NCI-H2227 (cell line): ENCODE results near the gene ST6GALNAC5.
"Not testable (repeated sequence)": the region's sequence is repeated elsewhere in the genome, so short reads cannot be mapped to it uniquely, and the experiment has no call there.

Experiments used
- DNase-seq: peaks from one replicate; lab custom pipeline; 2025; ENCODE audit not compliant: unreplicated experiment; lab: John Stamatoyannopoulos, UW

ST6GALNAC5 gene

DNA sequence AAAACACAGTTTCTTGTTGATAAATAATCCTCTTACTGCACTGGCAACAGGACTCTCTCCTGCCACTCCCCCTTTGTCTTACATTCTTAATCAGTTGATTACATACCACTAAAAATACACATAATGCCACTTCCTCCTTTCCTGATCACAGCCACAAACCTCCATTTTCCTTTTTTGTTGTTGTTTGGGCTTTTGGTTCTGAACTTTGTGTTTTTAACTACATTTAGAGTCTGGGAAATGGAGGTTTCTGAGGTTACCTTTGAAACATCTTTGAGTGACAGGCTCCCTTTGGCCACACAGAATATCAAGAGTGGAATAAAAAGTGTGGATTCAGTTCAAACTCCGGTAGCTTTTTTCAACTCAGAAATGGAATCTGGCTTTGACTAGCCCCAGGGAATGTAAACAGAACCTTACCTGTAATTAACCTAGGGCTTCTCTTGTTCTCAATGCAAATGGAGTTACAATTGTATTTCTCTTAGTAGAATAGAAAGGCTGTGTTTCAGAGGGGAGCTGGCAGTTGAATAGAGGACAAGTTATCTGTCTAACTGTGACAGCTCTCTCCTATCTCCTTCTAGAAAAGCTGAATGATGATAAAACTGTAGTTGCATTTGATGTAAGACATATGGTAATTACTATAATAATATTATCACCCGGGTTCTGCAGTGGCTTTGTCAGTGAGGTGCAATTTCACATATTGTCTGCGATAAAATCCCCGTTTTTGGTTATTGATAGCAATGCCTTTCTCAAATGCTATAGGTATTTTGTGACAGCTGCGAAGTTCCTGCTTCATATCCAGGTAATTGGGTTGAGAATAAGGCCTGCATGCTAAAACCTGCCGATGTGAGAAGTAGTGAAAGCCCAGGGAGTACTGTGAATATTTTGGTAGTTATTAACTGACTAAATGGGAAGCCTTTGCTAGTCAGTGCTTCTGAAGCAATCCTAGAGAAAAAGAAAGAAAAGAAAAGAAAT, 66.9 kb downstream of the ST6GALNAC5 start:
- DNase-seq: no peak

DNA sequence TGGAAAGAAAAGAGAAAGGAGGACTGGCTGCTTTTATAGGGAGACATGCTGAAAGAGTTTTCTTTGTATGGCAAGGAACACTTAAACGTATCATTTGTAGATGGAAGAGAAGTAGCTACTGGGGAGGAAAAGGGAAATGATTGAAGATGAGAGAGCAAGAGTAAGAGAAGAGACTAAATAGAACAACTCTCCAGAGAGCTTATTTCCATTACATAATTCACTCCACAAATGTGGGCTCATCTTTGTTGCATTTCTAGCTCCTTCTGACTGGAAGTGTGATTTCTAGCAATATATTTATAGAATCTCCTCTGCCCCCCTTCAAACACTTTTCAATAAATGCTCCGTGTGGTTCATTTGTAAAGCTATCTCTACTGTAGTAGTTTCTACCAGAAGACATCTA, 71.0 kb downstream of the ST6GALNAC5 start:
- DNase-seq: no peak

DNA sequence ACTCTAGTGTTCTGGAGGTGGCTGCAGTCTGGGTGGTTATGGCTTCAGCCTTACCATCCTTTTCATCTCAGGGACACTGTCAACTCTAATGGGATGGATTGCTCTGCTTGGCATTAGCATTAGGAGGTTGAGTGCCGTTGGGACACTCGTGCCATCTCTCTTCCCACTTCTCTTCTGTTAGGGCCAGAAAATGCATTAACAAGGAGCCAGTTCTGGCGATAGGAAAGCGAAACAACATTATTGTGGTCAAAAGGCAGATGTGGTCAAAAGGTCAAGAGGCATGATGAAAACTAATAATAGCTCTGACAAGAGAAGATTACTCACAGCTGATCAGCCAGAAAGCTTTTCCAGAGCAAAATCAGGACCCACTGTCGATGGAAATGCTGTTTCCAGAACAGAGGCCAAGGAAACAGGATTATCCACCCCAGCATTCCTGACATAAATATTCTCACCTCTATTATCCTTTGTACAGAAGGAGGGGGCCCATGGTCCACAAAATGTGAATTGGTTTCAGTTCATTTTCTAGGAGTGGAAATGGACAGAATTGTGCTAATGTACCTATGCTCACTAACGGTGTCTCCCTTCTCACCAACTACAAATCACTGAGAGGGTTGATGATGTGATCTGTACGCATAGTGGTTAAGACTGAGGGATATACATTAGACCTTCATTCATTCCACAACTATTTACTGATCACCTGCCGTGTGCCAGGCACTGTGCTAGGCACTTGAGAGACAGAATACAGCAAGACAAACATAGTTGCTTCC, 72.0 kb downstream of the ST6GALNAC5 start:
- DNase-seq: peak; percentile 91

DNA sequence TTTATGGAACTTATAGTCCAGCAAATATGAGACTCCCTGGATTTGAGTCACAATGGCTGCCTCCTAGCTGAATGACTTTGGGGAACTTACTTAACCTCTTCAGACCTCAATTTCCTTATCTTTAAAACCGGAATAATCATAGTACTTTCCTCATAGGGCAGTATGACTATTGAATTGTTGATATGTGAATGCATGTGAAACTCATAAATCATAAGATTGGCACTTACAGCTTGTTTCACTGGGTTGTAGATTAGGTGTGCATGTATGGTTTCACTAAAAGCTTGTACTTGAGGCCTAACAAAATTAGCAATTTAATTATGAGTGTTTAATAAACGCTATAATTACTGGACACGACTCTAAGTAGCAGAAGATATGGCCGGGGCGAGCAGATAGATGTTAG, 72.5 kb downstream of the ST6GALNAC5 start:
- no peak for DNase-seq

DNA sequence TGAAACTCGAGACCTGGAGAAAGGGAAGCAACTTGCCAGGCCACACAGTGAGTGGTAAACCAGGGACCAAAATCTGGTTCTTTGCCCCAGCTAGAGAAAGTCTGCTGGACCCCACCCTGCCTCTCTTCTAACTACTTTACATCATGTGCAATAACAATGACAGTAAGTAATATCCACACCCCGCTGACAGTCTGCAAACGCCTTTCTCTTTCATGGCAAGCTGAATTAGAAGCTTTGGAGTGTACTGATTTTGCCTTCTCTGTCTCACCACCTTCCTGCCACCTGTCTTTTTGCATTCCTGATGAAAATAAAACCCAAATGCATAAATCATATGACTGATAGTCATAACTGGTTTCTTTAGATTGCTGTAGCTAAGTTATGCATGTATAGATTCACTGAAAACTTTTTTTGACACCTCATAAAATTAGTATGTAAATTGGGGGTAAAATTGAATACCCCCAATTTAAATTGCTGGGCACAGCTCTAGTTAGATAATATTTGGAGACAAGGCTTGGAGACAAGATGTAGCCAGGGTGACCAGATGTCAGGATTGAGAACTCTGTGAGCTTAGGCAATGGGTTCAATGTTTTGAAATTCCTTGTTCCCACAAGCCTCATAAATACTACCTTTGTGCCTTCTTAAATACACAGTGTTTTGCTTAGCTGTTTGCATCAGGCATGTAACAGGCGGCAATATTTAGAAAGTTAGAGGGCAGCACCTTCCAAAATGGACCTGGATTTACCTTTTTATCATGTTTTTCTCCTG, 73.5 kb downstream of the ST6GALNAC5 start:
- DNase-seq: no peak

DNA sequence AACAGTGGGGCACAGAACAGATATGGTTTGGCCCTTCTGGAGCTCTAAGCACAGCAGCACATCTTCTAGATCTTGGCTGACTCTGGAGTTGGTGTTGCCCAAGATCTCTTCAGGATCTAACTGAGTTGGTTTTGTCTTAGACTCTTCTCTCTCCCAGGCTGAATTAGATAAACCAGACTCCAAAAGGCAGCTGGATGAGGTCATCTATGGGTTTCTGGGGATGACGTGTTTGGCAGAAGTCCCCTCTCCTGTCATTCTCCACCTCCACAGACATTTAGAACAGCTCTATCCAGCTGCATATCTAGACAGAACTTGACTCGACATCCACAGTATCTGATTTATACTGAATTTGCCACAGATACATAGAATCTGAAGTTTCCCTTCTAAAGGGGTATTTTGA, 75.3 kb downstream of the ST6GALNAC5 start:
- DNase-seq: no peak

DNA sequence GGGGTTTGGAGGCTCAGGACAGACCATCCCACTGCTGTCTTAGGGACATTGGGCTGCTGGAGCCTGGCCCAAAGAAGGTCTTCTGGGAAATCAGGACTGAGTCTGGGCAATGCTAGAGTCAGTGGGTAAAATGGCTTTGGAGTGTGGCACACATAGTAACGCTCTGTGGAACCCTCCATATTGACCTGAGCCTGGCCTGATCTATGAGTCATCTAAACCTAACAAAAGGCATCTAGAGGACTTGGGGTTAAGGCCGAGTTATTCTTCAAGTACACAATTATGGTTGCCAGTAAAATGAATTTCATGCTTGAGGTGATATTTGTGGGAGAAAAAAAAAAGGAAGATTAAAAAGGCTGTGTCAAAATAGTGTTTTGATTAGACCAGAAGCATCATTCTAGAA, 77.7 kb downstream of the ST6GALNAC5 start:
- DNase-seq: no peak

DNA sequence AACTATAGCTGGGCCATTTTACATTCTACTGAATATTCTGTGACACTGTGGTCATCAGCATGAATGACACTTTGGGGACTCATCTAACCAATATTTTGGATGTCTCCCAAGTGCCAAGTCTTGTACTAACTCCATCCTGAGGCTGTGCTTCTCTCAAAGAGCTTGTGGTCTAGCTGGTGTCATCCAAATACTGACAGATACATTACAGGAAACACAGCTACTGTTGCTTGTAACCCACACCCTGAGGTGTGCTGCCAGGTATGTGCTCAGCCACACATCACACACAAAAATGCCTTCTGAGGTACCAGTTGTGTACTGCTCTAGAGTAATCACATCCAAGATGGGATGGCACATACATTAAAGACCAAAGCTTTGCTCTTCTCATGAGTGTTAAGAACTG, 81.6 kb downstream of the ST6GALNAC5 start:
- no peak for DNase-seq

DNA sequence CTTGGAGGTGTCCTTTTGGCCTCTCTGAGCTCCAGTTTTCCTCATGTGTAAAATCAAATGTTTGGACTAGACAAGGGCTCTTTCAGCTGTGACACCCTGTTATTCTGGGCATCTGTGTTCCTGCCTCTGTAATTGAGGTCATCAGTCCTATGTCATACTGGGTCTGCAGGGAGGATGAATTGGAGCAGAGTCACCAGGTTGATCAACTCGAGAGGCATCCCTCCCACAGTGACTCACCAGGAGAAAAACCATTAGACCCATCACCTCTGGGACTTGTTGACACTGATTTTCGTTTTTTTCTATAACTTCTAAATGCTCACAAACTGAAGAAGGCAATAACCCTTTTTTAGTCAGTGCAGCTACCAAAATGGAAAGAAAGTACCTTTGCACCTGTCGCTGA, 82.2 kb downstream of the ST6GALNAC5 start:
- no peak for DNase-seq

DNA sequence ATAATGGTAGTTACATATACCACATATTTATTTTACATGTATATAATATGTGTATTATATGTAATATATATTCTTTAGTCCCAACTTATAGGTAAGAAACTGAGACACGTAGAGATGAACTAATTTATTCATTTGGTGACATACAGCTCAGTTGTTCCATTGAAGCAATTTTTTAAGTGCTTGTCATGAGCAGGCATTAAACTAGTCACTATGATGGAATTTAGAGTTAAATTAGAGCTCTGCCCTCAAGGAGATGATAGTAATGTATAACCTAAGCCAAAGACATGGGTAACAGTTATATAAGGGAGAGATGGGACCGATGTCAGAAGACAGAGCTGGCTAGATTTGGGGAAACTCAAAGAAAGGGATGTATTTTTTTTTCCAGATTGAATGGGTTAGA, 83.0 kb downstream of the ST6GALNAC5 start:
- no peak for DNase-seq

DNA sequence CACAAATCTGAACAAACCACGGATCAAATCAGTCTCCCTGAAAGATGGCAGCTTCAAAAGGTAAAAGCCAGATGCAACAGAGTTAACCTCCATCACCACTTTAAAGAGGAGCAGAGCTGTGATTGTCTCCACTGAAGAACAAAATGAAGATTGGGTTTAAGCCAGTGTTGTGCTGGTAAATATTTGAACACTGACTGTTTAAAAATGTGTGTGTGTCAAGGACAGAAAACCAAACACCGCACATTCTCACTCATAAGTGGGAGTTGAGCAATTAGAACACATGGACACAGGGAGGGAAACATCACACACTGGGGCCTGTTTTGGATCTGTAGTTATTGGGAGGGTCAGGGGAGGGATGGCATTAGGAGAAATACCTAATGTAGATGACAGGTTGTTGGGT, 83.9 kb downstream of the ST6GALNAC5 start:
- DNase-seq: no peak

DNA sequence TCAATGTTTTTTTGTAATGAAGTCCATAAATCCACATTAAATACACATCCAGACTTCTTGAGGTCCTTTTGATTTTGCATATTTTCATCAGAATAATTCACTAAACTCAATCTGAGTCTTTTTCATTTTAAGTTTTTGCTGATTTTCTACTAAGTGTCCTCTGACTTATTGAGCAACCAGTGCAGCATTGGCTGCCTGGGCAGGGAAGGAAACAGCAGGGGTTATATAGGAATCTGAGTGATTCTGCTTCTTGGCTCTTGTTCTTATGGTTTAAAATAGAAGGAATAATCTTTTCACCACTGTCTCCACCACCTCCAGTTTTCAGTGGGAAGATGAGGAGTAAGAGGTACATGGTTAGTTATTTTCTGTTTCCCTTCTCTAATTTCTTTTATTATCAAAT, 88.4 kb downstream of the ST6GALNAC5 start:
- no peak for DNase-seq

DNA sequence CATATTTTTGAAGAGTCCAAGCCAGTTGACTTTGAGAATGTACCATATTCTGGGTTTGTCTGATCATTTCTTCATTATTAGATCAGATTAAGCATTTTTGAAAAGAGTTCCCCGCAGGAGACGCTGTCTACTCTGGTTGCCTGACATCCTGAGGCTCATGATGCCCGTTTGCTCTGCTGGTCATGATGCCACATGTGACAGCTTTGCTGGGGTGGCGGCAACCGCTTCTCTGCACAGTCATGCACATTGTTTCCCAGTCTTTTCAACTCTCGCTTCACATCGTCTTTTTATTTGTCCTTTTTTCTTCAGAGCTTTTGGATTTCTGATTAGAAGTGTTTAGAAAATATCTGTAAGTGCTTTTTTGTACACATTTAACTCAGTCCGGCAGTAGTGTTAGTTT, 90.7 kb downstream of the ST6GALNAC5 start:
- no peak for DNase-seq

DNA sequence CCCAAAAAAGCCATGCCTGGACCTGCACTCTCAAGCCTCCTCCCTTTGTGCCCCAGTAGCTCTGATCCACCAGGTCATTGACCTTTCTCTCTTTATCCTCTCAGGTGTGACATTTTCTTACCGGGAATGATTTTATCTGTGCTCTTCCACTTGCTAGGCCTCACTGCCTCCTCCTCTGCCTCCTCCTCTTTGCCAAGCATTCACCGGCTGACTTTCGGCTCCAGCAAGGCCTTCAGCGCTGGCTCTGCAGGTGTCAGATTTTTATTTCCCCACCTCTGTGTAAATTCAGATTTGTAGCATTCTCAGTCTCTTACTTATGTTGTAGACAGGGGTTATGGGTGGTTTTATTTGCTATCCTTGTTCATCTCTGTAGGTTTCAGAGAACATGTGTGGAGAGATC, 91.5 kb downstream of the ST6GALNAC5 start:
- DNase-seq: no peak

DNA sequence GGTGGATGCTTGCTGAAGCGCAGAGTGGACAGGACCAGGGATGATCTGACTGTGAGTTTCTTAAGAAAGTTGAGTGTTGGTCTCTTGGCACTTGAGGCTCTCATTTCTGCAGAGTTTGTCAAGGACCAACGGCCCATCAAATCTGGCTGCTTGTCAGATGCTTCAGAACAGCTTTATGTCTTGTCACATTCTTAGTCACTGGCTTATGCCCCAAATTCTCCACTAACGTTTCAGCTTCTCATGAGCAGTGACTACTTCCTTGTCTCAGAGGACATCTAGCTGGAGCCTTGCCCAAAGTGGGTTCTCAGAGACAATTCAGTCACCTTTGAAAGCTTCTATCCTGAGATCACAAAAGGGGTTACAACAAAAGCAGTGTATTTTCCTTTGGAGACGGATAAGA, 92.3 kb downstream of the ST6GALNAC5 start:
- no peak for DNase-seq

DNA sequence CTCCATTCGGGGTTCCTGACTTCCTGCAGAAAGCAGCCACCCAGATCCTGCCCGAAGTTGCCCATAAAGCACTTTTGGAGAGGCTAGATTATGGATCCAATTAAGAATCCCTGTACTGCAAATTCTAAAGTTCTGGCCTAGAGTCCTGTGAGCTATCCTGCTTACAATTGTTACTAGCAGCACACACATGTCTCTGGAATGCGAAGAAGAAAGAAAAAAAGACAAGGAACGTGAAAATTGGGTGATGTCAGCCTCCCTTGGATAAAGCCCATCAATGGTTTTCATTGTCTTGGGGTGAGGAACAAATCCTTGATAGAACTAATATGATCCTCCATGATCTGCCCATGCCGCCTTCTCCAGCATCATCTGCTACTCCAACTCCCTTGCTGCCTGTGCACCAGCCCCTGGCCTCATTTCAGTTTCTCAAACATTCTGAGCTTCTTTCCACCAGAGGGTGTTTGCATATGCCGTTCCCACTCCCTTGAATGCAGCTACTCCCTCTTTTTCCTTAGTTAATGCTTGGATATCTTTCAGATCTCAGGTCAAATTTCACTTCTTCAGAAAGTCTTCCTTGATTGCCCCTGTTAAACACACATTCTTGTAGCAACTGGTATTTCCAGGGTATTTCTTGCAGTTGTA, 94.0 kb downstream of the ST6GALNAC5 start:
- DNase-seq: no peak

DNA sequence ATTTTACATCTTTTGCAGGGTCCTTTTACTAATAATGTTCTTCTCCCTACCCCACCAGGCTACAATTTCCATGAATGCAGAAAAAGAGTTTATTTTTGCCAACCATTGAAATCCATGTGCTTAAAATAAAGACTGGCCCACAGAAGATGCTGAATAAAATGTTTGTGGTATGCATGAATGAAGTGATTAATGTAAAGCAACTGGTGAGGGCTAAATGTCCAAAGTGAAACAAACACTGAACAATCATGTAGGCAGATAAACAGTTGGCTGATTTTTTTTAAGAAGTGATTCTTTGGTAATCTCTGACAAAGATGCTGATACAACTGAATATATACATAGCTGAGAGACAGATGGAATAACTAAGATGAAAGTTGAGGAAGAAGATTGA, 94.5 kb downstream of the ST6GALNAC5 start:
- no peak for DNase-seq

DNA sequence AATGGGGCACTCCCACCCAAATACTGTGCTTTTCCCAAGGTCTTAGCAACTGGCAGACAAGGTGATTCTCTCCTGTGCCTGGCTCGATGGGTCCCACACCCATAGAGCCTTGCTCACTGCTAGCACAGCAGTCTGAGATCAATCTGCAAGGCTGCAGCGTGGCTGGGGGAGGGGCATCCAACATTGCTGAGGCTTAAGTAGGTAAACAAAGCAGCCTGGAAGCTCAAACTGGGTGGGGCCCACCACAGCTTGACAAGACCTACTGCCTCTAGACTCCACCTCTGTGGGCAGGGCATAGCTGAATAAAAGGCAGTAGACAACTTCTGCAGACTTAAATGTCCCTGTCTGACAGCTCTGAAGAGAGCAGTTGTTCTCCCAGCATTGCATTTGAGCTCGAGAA, 114.0 kb downstream of the ST6GALNAC5 start:
- not testable (repeated sequence) for DNase-seq

DNA sequence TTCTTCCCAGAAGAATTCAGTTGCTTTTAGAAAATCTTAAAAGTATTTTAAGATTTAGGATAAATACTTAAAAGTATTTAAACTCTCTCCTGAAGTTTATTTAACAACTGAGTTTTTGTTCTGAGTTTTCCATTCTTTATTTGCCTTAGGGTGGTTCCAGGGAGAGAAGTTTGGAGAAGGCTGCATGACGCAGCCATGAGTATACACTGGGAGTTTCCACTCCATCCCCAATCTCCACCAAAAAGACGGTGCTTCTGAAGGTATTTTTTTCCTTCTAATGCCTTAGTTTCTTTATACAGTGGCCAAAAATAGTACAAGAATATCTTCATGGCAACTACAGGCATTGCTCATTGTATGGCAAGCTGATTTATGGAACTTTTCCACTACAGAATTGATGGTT, 122.7 kb downstream of the ST6GALNAC5 start:
- DNase-seq: no peak

DNA sequence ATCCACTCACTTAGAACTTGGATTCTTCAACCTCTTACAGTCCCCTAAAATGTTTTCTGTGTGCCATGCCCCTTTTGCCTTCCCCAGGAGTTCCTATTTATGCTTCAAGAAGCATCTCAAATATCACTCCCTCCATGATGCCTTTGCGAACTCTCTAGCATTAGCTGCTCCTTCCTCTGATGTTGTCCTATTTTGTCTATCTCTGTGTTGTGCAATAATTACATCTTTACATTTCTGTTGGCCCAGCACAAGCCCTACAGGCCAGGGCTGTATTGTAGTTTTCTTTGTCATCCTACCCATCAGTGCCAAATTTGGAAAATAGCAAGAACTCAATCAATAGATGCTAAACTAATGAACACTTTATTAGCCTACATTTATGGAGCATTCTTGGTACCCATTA, 125.8 kb downstream of the ST6GALNAC5 start:
- DNase-seq: no peak
